ENCODE results near the gene CA14. TPM values are rescaled to one million over a fixed set of nuclear protein-coding genes. Genes with fewer than 3 reads are reported as not detected.

Gene CA14
- total and polyA plus RNA-seq, 2 of the 4 experiments (the other 2 are of a cell fraction): not detected

DNA sequence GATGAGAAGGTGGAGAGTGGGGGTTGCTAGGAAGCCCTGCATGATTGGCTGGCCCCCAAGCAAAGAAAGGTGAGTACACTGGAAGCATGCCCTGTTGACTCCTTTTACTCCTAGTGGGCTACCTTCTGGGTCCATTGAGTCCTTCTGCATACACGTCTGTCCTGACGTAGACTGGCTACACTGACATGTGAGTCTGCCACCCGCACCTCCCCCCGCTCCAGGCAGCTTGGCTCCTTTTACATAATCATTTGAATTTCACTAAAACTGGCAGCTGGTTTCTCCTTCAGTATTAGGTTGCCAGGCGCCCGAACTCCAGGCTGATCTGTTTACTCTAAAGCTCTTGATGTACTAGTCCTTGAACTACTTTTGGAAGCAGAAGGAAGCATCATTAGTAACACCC, 44.8 kb downstream of the CA14 start:
- H3K56ac ChIP-seq (ENCODE audit: extremely low read depth, insufficient read depth, low read length): no peak overlapping the region
- no peak for ATAC-seq (ENCODE audit: low read depth)
- POLR2A ChIA-PET (ENCODE audit: unreplicated experiment): no interaction called here
- no peak overlapping the region for H3K18ac ChIP-seq (ENCODE audit: low read depth, low read length)
- CTCF ChIA-PET: no interaction called here
- peaks cover 24% of the 10 kb centered on the region for H3K36me3 ChIP-seq (ENCODE audit: control insufficient read depth, insufficient read depth, low read length)
- H2BK15ac ChIP-seq (ENCODE audit: low read depth, low read length): no peak overlapping the region
- H4K20me1 ChIP-seq (ENCODE audit: insufficient read depth, low read length): no peaks in the 10 kb centered on the region
- no peak overlapping the region for H2AK9ac ChIP-seq (replicated peaks; ENCODE audit: low read depth, low read length, poor library complexity)
- no peak overlapping the region for H3K9ac ChIP-seq (ENCODE audit: low read depth, low read length)
- in situ Hi-C loops (cut with MboI; ENCODE audit: low sequenced_read_pairs): no loop called here
- no peak overlapping the region for H3K14ac ChIP-seq (replicated peaks; ENCODE audit: low read depth, low read length)
- H2BK20ac ChIP-seq (ENCODE audit: low read depth, low read length): no peak overlapping the region
- DNase-seq: no peak
- H3K4ac ChIP-seq (ENCODE audit: low read depth, low read length): no peak overlapping the region
- no peak overlapping the region for H4K91ac ChIP-seq (ENCODE audit: insufficient read depth, low read depth, low read length)
- no TSS peak for BruUV-seq (replicated peaks)
- H3K4me2 ChIP-seq (ENCODE audit: low read depth, low read length): no peak overlapping the region
- H3K9me3 ChIP-seq (ENCODE audit: control insufficient read depth, insufficient read depth, low read length): no peaks in the 10 kb centered on the region
- H3K79me1 ChIP-seq (ENCODE audit: low read depth in 1 of 2, low read length in 2 of 2): peaks cover 11 to 13% of the 10 kb centered on the region in 2 experiments; a peak in 2 of 4 replicates
- no peak overlapping the region for H2BK5ac ChIP-seq (ENCODE audit: low read depth, low read length, poor library complexity, severe bottlenecking)
- no peak for TF ChIP-seq SMC3 (IDR thresholded peaks at IDR 0.05; ENCODE audit: low read depth, low read length)
- TF ChIP-seq RFX5 (IDR thresholded peaks at IDR 0.05; ENCODE audit: low read depth, low read length): no peak
- no peak for TF ChIP-seq RAD21 (IDR thresholded peaks at IDR 0.05; ENCODE audit: low read length)
- no peak for TF ChIP-seq MXI1 (IDR thresholded peaks at IDR 0.05; ENCODE audit: borderline replicate concordance, low read depth, low read length)
- no peak for TF ChIP-seq MAFK (IDR thresholded peaks at IDR 0.05; ENCODE audit: low read depth, low read length)
- TF ChIP-seq FOS (IDR thresholded peaks at IDR 0.05; ENCODE audit: low read depth, low read length): no peak
- no peak overlapping the region for H2AFZ ChIP-seq (replicated peaks; ENCODE audit: low read length, poor library complexity)
- H3K27ac ChIP-seq (ENCODE audit: insufficient read depth, low read length): no peak overlapping the region
- no peaks in the 10 kb centered on the region for H3K27me3 ChIP-seq (ENCODE audit: control insufficient read depth, insufficient read depth, low read length)
- no peak overlapping the region for H3K23ac ChIP-seq (ENCODE audit: low read depth, low read length)
- no peak overlapping the region for H4K5ac ChIP-seq (ENCODE audit: low read depth, low read length)
- intact Hi-C loops (cut with micrococcal nuclease): no loop called here
- H3K4me3 ChIP-seq (ENCODE audit: insufficient read depth, low read depth, low read length): no peak overlapping the region
- H2BK120ac ChIP-seq (ENCODE audit: low read depth, low read length): no peak overlapping the region
- dilution Hi-C loops (cut with HindIII; ENCODE audit: low sequenced_read_pairs, unreplicated experiment): no loop called here
- 100% methylated on average over 1 of the region's 6 CpGs; no CpG with 5 or more reads in 1 of the 2 experiments for WGBS, 2 experiments (ENCODE audit: extremely low coverage in 2 of 2, insufficient read length in 1 of 2)
- no peaks in the 10 kb centered on the region; the same call in 1 of the 2 replicates for H3K9me1 ChIP-seq (ENCODE audit: insufficient read depth, low read length)
- H2AK5ac ChIP-seq (ENCODE audit: low read depth, low read length): no peak overlapping the region
- H3K4me1 ChIP-seq (ENCODE audit: control insufficient read depth, insufficient read depth, low read length): no peaks in the 10 kb centered on the region; the same call in 1 of the 2 replicates
- H4K8ac ChIP-seq (ENCODE audit: low read depth in 2 of 2, low read length in 2 of 2): no peak overlapping the region
